SK-N-SH treated with all-trans-retinoic acid at 6 μM for 48 hours (cell line): ENCODE results near the gene XRCC2.

Experiments used
- ARNTL ChIP-seq: fragments of 450-650 bp; formaldehyde crosslinking; IDR thresholded peaks from 2 replicates; pipeline ENCODE4 v1.5.0; 2020; ENCODE audit warnings: low read depth, mild to moderate bottlenecking, moderate library complexity, borderline replicate concordance
- BACH2 ChIP-seq: fragments of 250-450 bp; sonication (Bioruptor Pico); IDR thresholded peaks from 2 replicates; pipeline ENCODE4 v1.9.0; 2021; ENCODE audit warnings: mild to moderate bottlenecking, borderline replicate concordance
- GLIS3 ChIP-seq: fragments of 250-450 bp; sonication (Bioruptor Pico); IDR thresholded peaks from 2 replicates; pipeline ENCODE4 v1.5.0; 2020; ENCODE audit warnings: mild to moderate bottlenecking, moderate library complexity
- TCF4 ChIP-seq: fragments of 250-450 bp; sonication (Bioruptor Pico); IDR thresholded peaks from 2 replicates; pipeline ENCODE4 v1.8.0; 2021; ENCODE audit warnings: mild to moderate bottlenecking, moderate library complexity, borderline replicate concordance
- ZFP3 ChIP-seq: fragments of 250-450 bp; sonication (Bioruptor Pico); IDR thresholded peaks from 2 replicates; pipeline ENCODE4 v1.5.0; 2020; ENCODE audit warnings: mild to moderate bottlenecking, moderate library complexity
- ZNF565 ChIP-seq: fragments of 450-650 bp; formaldehyde crosslinking; conservative IDR thresholded peaks from 2 replicates; pipeline ENCODE4 v1.5.0; 2020; ENCODE audit warnings: low read depth, mild to moderate bottlenecking, moderate library complexity
- TF ChIP-seq, protein P1 (sequence below): fragments of 250-450 bp; sonication (Bioruptor Pico); IDR thresholded peaks from 2 replicates; pipeline ENCODE4 v1.8.0; 2021; ENCODE audit warnings: low read depth, mild to moderate bottlenecking, moderate library complexity, borderline replicate concordance
- TF ChIP-seq, protein P2 (sequence below): fragments of 250-450 bp; sonication (Bioruptor Pico); IDR thresholded peaks from 2 replicates; pipeline ENCODE4 v1.8.0; 2020; ENCODE audit warnings: mild to moderate bottlenecking, moderate library complexity, borderline replicate concordance
- TF ChIP-seq, protein P3 (sequence below): fragments of 250-450 bp; sonication (Bioruptor Pico); IDR thresholded peaks from 2 replicates; pipeline ENCODE4 v1.5.1; 2021; ENCODE audit warnings: mild to moderate bottlenecking, moderate library complexity

DNA sequence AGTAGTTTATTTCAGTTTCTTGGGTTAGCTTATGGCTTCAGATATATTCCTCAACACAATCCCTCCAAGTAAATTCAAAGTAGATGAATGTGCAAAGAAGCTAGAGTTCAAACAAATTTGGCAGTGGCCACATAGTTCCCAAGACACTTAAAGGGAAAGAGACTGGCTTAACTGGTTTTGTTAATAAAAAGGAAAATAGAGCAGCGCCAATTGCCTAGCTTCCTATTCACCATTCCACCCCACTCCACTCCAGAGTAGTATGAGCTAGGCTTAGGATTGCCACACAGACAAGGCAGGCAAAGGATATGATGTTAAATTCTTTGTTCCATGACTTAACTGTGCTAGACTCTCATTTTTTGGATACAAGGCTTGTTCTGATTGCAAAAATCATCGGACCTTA, 2.0 kb downstream of the XRCC2 start:
- no peak for TF ChIP-seq GLIS3 (CRISPR knock-in tag)
- TF ChIP-seq, protein P1, sequence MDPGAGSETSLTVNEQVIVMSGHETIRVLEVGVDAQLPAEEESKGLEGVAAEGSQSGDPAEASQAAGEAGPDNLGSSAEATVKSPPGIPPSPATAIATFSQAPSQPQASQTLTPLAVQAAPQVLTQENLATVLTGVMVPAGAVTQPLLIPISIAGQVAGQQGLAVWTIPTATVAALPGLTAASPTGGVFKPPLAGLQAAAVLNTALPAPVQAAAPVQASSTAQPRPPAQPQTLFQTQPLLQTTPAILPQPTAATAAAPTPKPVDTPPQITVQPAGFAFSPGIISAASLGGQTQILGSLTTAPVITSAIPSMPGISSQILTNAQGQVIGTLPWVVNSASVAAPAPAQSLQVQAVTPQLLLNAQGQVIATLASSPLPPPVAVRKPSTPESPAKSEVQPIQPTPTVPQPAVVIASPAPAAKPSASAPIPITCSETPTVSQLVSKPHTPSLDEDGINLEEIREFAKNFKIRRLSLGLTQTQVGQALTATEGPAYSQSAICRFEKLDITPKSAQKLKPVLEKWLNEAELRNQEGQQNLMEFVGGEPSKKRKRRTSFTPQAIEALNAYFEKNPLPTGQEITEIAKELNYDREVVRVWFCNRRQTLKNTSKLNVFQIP (CRISPR knock-in tag), result no peak
- TF ChIP-seq, protein P2, sequence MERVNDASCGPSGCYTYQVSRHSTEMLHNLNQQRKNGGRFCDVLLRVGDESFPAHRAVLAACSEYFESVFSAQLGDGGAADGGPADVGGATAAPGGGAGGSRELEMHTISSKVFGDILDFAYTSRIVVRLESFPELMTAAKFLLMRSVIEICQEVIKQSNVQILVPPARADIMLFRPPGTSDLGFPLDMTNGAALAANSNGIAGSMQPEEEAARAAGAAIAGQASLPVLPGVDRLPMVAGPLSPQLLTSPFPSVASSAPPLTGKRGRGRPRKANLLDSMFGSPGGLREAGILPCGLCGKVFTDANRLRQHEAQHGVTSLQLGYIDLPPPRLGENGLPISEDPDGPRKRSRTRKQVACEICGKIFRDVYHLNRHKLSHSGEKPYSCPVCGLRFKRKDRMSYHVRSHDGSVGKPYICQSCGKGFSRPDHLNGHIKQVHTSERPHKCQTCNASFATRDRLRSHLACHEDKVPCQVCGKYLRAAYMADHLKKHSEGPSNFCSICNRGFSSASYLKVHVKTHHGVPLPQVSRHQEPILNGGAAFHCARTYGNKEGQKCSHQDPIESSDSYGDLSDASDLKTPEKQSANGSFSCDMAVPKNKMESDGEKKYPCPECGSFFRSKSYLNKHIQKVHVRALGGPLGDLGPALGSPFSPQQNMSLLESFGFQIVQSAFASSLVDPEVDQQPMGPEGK (CRISPR knock-in tag), result no peak
- no peak for TF ChIP-seq ARNTL (CRISPR knock-in tag)
- TF ChIP-seq, protein P3, sequence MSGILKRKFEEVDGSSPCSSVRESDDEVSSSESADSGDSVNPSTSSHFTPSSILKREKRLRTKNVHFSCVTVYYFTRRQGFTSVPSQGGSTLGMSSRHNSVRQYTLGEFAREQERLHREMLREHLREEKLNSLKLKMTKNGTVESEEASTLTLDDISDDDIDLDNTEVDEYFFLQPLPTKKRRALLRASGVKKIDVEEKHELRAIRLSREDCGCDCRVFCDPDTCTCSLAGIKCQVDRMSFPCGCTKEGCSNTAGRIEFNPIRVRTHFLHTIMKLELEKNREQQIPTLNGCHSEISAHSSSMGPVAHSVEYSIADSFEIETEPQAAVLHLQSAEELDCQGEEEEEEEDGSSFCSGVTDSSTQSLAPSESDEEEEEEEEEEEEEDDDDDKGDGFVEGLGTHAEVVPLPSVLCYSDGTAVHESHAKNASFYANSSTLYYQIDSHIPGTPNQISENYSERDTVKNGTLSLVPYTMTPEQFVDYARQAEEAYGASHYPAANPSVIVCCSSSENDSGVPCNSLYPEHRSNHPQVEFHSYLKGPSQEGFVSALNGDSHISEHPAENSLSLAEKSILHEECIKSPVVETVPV (CRISPR knock-in tag), result no peak
- no peak for TF ChIP-seq TCF4
- no peak for TF ChIP-seq ZNF565 (CRISPR knock-in tag)
- TF ChIP-seq BACH2 (CRISPR knock-in tag), result no peak
- no peak for TF ChIP-seq ZFP3 (CRISPR knock-in tag)
